HG03175 (cell line): ENCODE measurements around the gene PSPH.
"Not testable (repeated sequence)": the region's sequence is repeated elsewhere in the genome, so short reads cannot be mapped to it uniquely, and the experiment has no call there.

ENCODE experiments used
- ATAC-seq: cut with Tn5 transposase; IDR thresholded peaks from one replicate; pipeline ENCODE4 v1.9.1; 2021; ENCODE audit warnings: mild to moderate bottlenecking, moderate library complexity; ENCODE audit not compliant: unreplicated experiment

Gene PSPH

GRCh38 chr7:56051339-56052191 lies at the start of gene PSPH, which contains the start of gene CCT6A:
TSS of gene PSPH (minus strand) at chr7:56051444. CDS start at chr7:56021212, 30,232 bp downstream.
TSS of gene CCT6A (plus strand) at chr7:56051765. CDS start at chr7:56051849, 84 bp downstream.
- ATAC-seq = peak; percentile 96

DNA sequence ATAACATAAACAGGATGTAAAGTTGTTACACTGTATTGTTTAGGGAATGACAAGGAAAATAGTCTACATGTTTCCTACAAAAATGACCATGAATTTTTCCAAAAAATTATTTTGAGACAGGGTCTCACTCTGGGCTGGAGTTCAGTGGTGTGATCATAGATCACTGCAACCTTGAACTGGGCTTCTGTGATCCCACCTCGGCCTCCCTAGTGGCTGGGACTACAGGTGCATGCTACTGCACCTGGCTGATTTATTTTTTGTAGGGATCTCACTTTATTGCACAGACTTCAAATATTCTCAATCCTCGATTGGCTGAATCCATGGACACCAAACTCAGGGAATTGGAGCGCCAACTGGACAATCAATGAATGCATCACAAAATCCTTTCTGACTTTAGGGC lies 48.4 kb upstream of the PSPH start:
- ATAC-seq = no peak

- ATAC-seq = not testable (repeated sequence)
Observed at GRCh38 chr7:56098187-56099008, 47.2 kb upstream of the PSPH start.

- no peak for ATAC-seq
Observed at GRCh38 chr7:56097700-56098099, 46.5 kb upstream of the PSPH start.

GRCh38 chr7:56092789-56093531 lies 41.7 kb upstream of the PSPH start, which contains the start of gene PHKG1:
TSS of gene PHKG1 (minus strand) at chr7:56092952. CDS start at chr7:56088941, 4,011 bp downstream.
- ATAC-seq = no peak

- not testable (repeated sequence) for ATAC-seq
Observed at GRCh38 chr7:56092388-56092787, 41.1 kb upstream of the PSPH start.

GRCh38 chr7:56091591-56091990 lies 40.3 kb upstream of the PSPH start:
- no peak for ATAC-seq

GRCh38 chr7:56087445-56087844 lies 36.2 kb upstream of the PSPH start:
- no peak for ATAC-seq

GRCh38 chr7:56086761-56087160 lies 35.5 kb upstream of the PSPH start:
- ATAC-seq = no peak

GRCh38 chr7:56083150-56083785 lies 32.0 kb upstream of the PSPH start:
- no peak for ATAC-seq

DNA sequence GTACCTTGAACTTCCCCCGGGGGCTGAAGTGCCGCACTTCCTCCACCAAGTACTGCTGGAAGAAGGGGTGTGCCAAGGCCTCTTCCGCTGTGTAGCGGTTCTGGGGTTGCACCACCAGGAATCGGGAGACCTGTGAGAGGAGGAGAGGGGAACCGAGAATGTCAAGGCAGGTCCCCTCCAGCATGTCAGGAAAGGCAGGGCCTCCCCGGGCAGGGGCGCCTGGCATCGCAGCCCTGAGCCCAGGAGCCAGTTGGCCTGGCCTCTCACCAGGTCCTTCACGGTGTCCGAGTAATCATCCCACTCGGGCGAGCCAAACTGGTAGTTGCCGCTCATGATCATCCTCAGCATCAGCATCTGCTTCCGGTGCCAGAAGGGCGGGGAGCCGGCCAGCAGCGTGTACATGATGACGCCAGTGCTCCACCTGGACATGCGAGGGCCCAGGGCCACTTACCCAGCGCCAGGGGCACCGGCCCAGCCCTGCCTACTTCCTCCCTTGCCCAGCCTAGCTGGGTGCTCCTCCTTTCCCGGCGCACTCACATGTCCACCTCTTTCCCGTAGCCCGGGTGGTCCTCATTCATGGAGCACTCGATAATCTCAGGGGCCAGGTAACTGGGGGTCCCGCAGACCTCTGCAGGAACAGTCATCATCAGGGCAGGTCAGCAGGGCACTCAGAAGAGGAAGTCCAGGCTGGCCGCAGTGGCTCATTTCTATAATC lies 30.5 kb upstream of the PSPH start:
- no peak for ATAC-seq

- not testable (repeated sequence) for ATAC-seq
Observed at GRCh38 chr7:56080726-56081435, 29.6 kb upstream of the PSPH start.

DNA sequence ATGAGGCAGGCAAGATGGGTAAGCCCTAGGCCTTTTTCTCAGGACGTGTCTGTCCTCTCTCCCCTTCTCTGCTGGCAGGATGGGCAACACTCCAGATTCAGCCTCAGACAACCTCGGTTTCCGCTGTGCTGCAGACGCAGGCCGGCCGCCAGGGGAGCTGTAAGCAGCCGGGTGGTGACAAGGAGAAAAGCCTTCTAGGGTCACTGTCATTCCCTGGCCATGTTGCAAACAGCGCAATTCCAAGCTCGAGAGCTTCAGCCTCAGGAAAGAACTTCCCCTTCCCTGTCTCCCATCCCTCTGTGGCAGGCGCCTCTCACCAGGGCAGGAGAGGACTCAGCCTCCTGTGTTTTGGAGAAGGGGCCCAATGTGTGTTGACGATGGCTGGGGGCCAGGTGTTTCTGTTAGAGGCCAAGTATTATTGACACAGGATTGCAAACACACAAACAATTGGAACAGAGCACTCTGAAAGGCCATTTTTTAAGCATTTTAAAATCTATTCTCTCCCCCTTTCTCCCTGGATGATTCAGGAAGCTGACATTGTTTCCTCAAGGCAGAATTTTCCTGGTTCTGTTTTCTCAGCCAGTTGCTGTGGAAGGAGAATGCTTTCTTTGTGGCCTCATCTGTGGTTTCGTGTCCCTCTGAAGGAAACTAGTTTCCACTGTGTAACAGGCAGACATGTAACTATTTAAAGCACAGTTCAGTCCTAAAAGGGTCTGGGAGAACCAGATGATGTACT lies 28.4 kb upstream of the PSPH start:
- no peak for ATAC-seq

- no peak for ATAC-seq
Observed at GRCh38 chr7:56078196-56078595, 27.0 kb upstream of the PSPH start.

GRCh38 chr7:56077681-56078080 lies 26.4 kb upstream of the PSPH start:
- ATAC-seq = no peak

DNA sequence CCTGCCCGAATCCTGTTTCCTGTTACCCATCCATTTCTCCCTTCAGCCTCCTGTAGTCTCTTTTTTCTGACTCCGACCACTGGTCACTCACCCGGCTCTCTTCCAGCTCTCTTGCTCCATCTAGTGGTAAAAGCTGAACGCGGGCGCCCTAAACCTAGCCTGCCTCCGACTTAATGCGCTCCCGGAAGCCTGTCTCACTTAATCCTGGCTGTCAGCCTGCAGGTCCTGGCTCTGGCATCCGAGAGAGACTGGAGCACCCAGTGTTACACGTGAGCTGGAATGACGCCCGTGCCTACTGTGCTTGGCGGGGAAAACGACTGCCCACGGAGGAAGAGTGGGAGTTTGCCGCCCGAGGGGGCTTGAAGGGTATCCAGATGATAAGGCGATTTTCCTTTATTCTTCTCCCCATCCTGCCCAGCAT lies 23.1 kb upstream of the PSPH start:
- ATAC-seq = peak; percentile 87

DNA sequence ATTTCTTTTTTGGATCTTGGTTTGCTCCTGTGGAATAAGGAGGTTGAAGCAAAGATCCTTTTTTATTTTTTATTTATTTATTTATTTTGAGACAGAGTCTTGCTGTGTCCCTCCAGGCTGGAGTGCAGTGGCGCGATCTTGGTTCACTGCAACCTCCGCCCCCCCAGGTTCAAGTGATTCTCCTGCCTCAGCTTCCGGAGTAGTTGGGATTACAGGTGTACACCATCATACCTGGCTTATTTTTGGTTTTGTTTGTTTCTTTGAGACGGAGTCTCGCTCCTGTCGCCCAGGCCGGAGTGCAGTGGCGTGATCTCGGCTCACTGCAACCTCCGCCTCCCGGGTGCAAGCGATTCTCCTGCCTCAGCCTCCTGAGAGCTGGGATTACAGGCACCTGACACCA lies 15.1 kb upstream of the PSPH start:
- ATAC-seq = not testable (repeated sequence)

DNA sequence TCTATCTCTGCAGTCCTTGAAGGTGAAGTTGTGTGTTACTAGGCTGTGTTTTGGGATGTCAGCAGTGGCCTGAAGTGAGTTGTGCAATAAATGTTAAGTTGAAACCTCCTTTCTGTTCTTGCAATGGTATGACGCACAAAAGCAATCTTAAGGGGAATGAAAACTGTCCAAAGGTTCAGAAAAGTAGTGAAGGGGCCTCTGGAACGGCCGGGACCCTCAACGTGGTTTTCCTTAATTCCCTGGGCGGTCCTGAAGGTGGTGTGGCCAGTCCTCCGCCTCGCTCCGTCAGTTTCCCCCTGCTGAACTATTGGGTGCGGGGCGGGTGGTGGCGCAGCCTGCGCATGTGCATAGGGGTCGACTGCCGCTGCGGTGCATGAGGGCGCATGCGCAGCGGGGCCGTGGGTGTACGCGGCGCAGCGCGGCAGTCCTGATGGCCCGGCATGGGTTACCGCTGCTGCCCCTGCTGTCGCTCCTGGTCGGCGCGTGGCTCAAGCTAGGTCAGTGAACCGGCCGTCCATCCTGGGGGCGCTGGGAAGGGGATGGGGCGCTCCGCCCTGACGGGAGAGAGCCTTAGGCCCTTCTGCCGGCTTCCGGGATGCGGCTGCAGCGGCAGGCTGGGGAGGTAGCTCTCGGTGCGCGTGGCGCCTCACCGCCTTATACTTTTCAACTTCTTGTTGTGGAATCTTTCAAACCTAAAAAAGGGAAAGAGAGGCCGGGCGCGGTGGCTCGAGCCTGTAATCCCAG lies 12.8 kb upstream of the PSPH start, which contains the start of gene SUMF2:
TSS of gene SUMF2 (plus strand) at position 405 of the 744 bp plus-strand sequence. CDS start at position 431, 26 bp downstream.
- ATAC-seq = peak; percentile 88
